Pancreas (tissue), 10 donors: ENCODE measurements around the gene PRKCQ. TPM values are rescaled to one million over a fixed set of nuclear protein-coding genes. Genes with fewer than 3 reads are reported as not detected.

Experiments
- ATAC-seq, 4 donors: fragments of 200-7000 bp; cut with Tn5 transposase; one replicate each; pipeline versions ENCODE4 v1.8.0 to v1.9.1; 2020; ENCODE audit warnings: mild to moderate bottlenecking in 4 of 4, moderate library complexity in 4 of 4
- DNase-seq, 6 donors: peaks; one replicate each; pipeline ENCODE4 v3.0.0-alpha.2; 2020
- FAIRE-seq: peaks from 2 replicates; lab custom pipeline; 2012; peaks lifted over from hg19 to GRCh38; lab: Jason Lieb, UNC
- H3K27ac ChIP-seq, 4 donors: fragments of 200-600 bp; sonication (generic); 1 replicate in 3 of 4; 2 replicates in 1 of 4; pipeline versions ENCODE4 v1.5.0 to v1.8.0; 2020
- H3K27me3 ChIP-seq, 4 donors: fragments of 200-600 bp; one replicate each; pipeline ENCODE4 v1.8.0; 2021
- H3K36me3 ChIP-seq, 3 donors: fragments of 200-600 bp; sonication (generic) in 1 of 3; one replicate each; pipeline versions ENCODE4 v1.5.0 to v1.8.0; 2020 to 2021
- H3K4me1 ChIP-seq, 3 donors: fragments of 200-600 bp; one replicate each; pipeline ENCODE4 v1.8.0; 2021
- H3K4me3 ChIP-seq, 4 donors: fragments of 200-600 bp; sonication (generic) in 2 of 4; one replicate each; pipeline versions ENCODE4 v1.5.0 to v1.8.0; 2020 to 2021
- H3K9me3 ChIP-seq, 4 donors: fragments of 200-600 bp; one replicate each; pipeline ENCODE4 v1.8.0; 2021
- CTCF ChIP-seq, 4 donors: fragments of 200-600 bp; sonication (generic) in 3 of 4; IDR thresholded peaks; one replicate each; pipeline versions ENCODE4 v1.5.0 to v1.8.0; 2021; ENCODE audit warnings: antibody characterized with exemption in 4 of 4
- WGBS, 2 donors: extraction: QIAGEN DNeasy Blood & Tissue Kit; methylation state at CpG; one replicate each; pipeline ENCODE4 v1.1.7; 2013; 5-methylcytosine and 5-hydroxymethylcytosine counted together
- intact Hi-C, 3 donors: fragments of 100-400 bp; cut with DNase I; formaldehyde crosslinking; loops; one replicate each; pipeline versions ENCODE4 v1.11.1 to v1.14.2; 2022
- polyA plus RNA-seq, 2 donors: library from polyadenylated mRNA; stranded (reverse); fragments of 200-250 nt; gene quantifications; one replicate each; pipeline ENCODE4 v1.2.3, GENCODE V29; 2013
- total RNA-seq, 6 donors: library from RNA; stranded (reverse); fragmentation: NEBNext Ultra II Directional in 4 of 6; extraction: Animal tissue kit (Norgen Biotek cat#: 25700) in 4 of 6; gene quantifications; one replicate each; pipeline versions ENCODE4 v1.2.1 to v1.2.4, GENCODE V29; 2021 to 2023
- donor health status: healthy with polysubstance abuse.
- donor health status: DM: no; HTN: no; CAD: no; lungs with moderate emphysema.
- donor health status: DM: no; HTN: no; CAD: no.
- donor health status: control.
- donor health status: control.
- donor health status: Bipolar disorder and iron deficiency.
- donor health status: DM: yes; HTN: yes; CAD: no.
- donor health status: DM: no; HTN: no; CAD: no.
- donor health status: DM: no; HTN: no; CAD: no.
- donor health status: DM: yes; HTN: yes; CAD: no.

The PRKCQ gene
- total and polyA plus RNA-seq, 8 donors = 1.4 to 5.2 (median 3.4) TPM

- intact Hi-C loops = no loop called here
- no peaks in the 10 kb centered on the region for H3K36me3 ChIP-seq
- no peak for FAIRE-seq
- no peak for TF ChIP-seq CTCF (IDR thresholded peaks at IDR 0.05)
- no peaks in the 10 kb centered on the region for H3K4me1 ChIP-seq
- WGBS, 2 donors = 95% methylated on average over 1 of the region's 1 CpG
- ATAC-seq = no peak
- no peaks in the 10 kb centered on the region for H3K9me3 ChIP-seq
- DNase-seq = no peak
- no peak overlapping the region for H3K27ac ChIP-seq
- H3K27me3 ChIP-seq = no peaks in the 10 kb centered on the region
- H3K4me3 ChIP-seq = no peak overlapping the region
Observed at GRCh38 chr10:6598679-6599078, 18.6 kb upstream of the PRKCQ start.

GRCh38 chr10:6597478-6597877 lies 17.4 kb upstream of the PRKCQ start:
- DNase-seq (no peak), FAIRE-seq (no peak), ATAC-seq (no peak)
- no peaks in the 10 kb centered on the region for H3K4me1 ChIP-seq
- H3K36me3 ChIP-seq = no peaks in the 10 kb centered on the region
- no peak overlapping the region for H3K4me3 ChIP-seq
- no peaks in the 10 kb centered on the region for H3K9me3 ChIP-seq
- H3K27ac ChIP-seq = no peak overlapping the region
- no peak for TF ChIP-seq CTCF (IDR thresholded peaks at IDR 0.05)
- no peaks in the 10 kb centered on the region for H3K27me3 ChIP-seq
- intact Hi-C loops = no loop called here
- 75 to 82% methylated on average over 5 of the region's 5 CpGs for WGBS, 2 donors

GRCh38 chr10:6595499-6595898 lies 15.4 kb upstream of the PRKCQ start:
- no peak for TF ChIP-seq CTCF (IDR thresholded peaks at IDR 0.05)
- no peak for ATAC-seq
- Histone ChIP-seq H3K36me3 (no peaks in the 10 kb centered on the region), H3K27me3 (no peaks in the 10 kb centered on the region), H3K27ac (no peak overlapping the region), H3K4me3 (no peak overlapping the region), H3K9me3 (no peaks in the 10 kb centered on the region), H3K4me1 (no peaks in the 10 kb centered on the region)
- no peak for DNase-seq
- intact Hi-C loops = no loop called here
- WGBS, 2 donors = 85 to 91% methylated on average over 4 of the region's 4 CpGs
- no peak for FAIRE-seq

- H3K27me3 ChIP-seq = no peaks in the 10 kb centered on the region
- H3K27ac ChIP-seq = no peak overlapping the region
- DNase-seq = no peak
- no peaks in the 10 kb centered on the region for H3K9me3 ChIP-seq
- no peak for FAIRE-seq
- WGBS, 2 donors = 88 to 90% methylated on average over 7 of the region's 7 CpGs
- no peaks in the 10 kb centered on the region for H3K4me1 ChIP-seq
- TF ChIP-seq CTCF (IDR thresholded peaks at IDR 0.05) = no peak
- ATAC-seq = no peak
- no peak overlapping the region for H3K4me3 ChIP-seq
- intact Hi-C loops = no loop called here
- no peaks in the 10 kb centered on the region for H3K36me3 ChIP-seq
Observed at GRCh38 chr10:6593241-6593671, 13.2 kb upstream of the PRKCQ start.

GRCh38 chr10:6592080-6592479 lies 12.0 kb upstream of the PRKCQ start:
- ATAC-seq = peak in 1 of 4 donors; percentile 75
- Histone ChIP-seq H3K27me3 (no peaks in the 10 kb centered on the region), H3K4me1 (no peaks in the 10 kb centered on the region), H3K4me3 (no peak overlapping the region), H3K36me3 (no peaks in the 10 kb centered on the region), H3K9me3 (no peaks in the 10 kb centered on the region), H3K27ac (no peak overlapping the region)
- intact Hi-C loops = no loop called here
- TF ChIP-seq CTCF (IDR thresholded peaks at IDR 0.05) = no peak
- DNase-seq = no peak
- FAIRE-seq = no peak
